ENCODE measurements around the gene POU2AF1.

Gene POU2AF1

DNA sequence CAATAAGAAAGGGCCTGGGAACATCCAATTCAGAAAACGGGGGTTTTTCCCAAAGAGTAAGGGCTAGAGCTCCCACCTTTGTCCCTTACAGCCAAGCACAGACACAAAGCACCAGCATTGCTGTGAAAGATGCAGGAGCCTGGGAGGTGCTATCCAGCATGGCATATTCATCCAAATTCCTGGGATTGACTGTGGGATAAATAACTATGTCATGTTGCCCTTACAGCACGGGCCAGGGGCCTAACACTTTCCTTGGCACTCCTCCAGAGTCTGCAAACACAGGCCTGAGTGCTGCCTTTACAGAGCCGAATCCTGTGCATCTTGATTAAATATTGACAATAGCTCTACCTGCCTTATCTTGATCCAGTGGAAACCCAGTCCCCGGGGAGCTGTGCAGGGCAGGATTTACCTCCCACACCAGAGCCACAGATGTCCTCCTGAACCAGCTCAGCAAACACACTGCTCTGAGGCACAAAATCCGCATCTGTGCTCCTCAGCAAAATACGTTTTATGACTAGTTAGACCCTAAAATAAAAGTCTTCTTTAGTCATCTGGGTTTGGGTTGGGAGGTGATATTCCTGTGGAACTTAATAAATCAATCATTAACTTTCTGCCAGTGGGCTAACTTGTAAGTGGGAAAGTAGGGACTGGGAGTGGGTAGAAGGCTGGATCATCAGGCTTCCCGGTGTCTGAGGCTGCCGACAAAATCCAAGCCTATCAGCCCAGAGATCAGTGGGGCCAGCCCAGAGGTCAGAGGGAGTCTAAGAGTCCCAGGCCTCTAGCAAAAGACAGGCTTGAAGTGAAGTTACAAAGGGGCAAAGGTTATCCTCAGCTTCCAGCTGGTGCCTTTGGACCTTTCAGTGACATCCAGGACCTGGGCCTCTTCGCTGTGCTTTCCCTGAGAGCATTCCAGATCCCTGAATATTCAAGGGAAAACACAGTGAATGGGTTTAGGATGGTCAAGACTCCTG, 44.3 kb downstream of the POU2AF1 start:
- Histone ChIP-seq H3K9ac (ENCODE audit: low read depth, low read length, poor library complexity, severe bottlenecking) (no peak overlapping the region), H3F3A (ENCODE audit: low read depth) (no peaks in the 10 kb centered on the region), H2AFZ (ENCODE audit: low read length) (no peak overlapping the region), H3K79me2 (ENCODE audit: insufficient read depth, low read length) (no peaks in the 10 kb centered on the region), H3K36me3 (ENCODE audit: insufficient read depth, low read length) (no peaks in the 10 kb centered on the region), H4K20me1 (ENCODE audit: insufficient read depth, low read length, poor library complexity, severe bottlenecking) (no peaks in the 10 kb centered on the region), H3K9me2 (replicated peaks; ENCODE audit: low read depth, low read length) (no peaks in the 10 kb centered on the region), H3K27me3 (ENCODE audit: insufficient read depth, low read length, poor library complexity, severe bottlenecking) (no peaks in the 10 kb centered on the region), H3K4me2 (ENCODE audit: low read depth, low read length, poor library complexity, severe bottlenecking) (no peak overlapping the region), H3K4me3 (ENCODE audit: low read length, poor library complexity, severe bottlenecking) (no peak overlapping the region), H3K4me1 (ENCODE audit: insufficient read depth, low read length, poor library complexity, severe bottlenecking) (no peaks in the 10 kb centered on the region), H3K9me3 (ENCODE audit: insufficient read depth, low read depth, low read length) (peaks cover 5% of the 10 kb centered on the region)
- no peak for TF ChIP-seq EZH2phosphoT487 (IDR thresholded peaks at IDR 0.05; ENCODE audit: borderline replicate concordance)
- TF ChIP-seq, protein P1, sequence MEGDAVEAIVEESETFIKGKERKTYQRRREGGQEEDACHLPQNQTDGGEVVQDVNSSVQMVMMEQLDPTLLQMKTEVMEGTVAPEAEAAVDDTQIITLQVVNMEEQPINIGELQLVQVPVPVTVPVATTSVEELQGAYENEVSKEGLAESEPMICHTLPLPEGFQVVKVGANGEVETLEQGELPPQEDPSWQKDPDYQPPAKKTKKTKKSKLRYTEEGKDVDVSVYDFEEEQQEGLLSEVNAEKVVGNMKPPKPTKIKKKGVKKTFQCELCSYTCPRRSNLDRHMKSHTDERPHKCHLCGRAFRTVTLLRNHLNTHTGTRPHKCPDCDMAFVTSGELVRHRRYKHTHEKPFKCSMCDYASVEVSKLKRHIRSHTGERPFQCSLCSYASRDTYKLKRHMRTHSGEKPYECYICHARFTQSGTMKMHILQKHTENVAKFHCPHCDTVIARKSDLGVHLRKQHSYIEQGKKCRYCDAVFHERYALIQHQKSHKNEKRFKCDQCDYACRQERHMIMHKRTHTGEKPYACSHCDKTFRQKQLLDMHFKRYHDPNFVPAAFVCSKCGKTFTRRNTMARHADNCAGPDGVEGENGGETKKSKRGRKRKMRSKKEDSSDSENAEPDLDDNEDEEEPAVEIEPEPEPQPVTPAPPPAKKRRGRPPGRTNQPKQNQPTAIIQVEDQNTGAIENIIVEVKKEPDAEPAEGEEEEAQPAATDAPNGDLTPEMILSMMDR (conservative IDR thresholded peaks at IDR 0.05; ENCODE audit: low read length) = no peak

DNA sequence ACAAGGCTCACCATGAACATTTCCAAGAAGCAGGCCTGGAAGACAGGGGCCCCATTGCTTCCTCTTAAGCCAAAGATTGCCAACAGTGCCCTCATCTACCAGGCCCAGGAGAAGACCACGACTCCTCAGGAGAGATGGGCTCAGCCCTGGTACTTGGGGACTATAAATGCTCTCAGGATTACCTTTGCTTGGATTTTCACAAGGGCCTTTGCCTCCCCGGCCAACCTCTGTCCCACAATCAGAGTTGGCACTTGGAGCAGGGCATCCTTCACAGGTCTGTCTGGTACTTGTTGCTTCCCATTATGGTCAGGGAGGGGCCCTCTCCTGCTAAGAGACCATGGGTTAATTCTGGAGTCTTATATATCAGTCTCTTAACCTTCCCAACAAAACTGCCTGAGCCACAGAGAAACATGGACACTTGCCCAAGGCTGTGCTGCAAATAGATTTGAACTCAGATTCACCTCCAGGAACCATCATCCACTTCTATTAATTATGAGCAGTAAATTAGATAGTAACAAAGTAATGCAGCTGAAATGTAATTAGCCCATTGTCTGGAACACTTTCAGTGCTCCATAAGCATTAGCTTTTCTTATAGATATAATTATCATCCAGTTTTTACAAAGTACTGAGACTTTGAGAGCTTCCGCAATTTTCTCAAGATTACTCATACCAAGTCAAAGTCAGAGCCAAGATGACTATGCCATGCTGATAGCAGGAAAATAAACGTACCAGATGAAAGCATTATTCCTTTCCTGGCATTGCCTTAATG, 47.2 kb downstream of the POU2AF1 start:
- no peaks in the 10 kb centered on the region for H3K27me3 ChIP-seq (ENCODE audit: insufficient read depth, low read length, poor library complexity, severe bottlenecking)
- H3K4me2 ChIP-seq (ENCODE audit: low read depth, low read length, poor library complexity, severe bottlenecking) = no peak overlapping the region
- no peaks in the 10 kb centered on the region for H3K79me2 ChIP-seq (ENCODE audit: insufficient read depth, low read length)
- no peaks in the 10 kb centered on the region for H3K4me1 ChIP-seq (ENCODE audit: insufficient read depth, low read length, poor library complexity, severe bottlenecking)
- no peaks in the 10 kb centered on the region for H3K9me2 ChIP-seq (replicated peaks; ENCODE audit: low read depth, low read length)
- H2AFZ ChIP-seq (ENCODE audit: low read length) = no peak overlapping the region
- H3K4me3 ChIP-seq (ENCODE audit: low read length, poor library complexity, severe bottlenecking) = no peak overlapping the region
- no peak for TF ChIP-seq EZH2phosphoT487 (IDR thresholded peaks at IDR 0.05; ENCODE audit: borderline replicate concordance)
- TF ChIP-seq, protein P1 (conservative IDR thresholded peaks at IDR 0.05; ENCODE audit: low read length) = no peak
- no peak overlapping the region for H3K9ac ChIP-seq (ENCODE audit: low read depth, low read length, poor library complexity, severe bottlenecking)
- no peaks in the 10 kb centered on the region for H3K9me3 ChIP-seq (ENCODE audit: insufficient read depth, low read depth, low read length)
- no peaks in the 10 kb centered on the region for H3F3A ChIP-seq (ENCODE audit: low read depth)
- no peaks in the 10 kb centered on the region for H3K36me3 ChIP-seq (ENCODE audit: insufficient read depth, low read length)
- no peaks in the 10 kb centered on the region for H4K20me1 ChIP-seq (ENCODE audit: insufficient read depth, low read length, poor library complexity, severe bottlenecking)

DNA sequence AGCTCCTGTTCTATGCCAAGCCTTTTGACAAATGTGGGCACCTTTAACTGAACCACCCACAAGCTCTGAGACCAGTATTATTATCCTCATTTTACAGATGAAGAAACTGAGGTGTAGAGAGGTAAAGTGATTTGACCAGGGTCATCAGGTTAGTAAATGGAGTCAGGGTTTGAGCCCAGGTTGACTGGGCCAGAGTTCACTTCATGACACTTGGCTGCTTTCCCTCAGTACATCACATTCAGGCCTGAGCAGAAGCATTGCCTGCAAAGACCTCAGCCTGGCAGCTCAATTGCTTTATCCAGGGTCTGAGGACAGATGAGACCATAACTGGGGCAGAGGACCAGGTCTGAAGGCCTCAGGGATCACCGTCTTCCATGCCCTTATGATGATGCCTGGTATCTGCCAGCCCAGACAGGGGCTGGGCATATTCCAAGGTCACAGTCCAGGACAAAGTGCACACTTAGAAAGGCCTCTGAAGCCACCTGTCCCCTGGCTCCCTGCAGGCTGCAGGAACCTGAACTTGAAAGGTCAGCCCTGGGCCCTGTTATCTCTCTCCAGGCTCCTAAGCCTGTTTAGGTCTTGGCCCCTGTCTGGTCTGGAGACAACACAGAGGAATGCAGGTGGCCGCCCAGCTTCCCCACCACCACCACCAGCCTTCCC, 48.7 kb downstream of the POU2AF1 start:
- no peak overlapping the region for H3K4me2 ChIP-seq (ENCODE audit: low read depth, low read length, poor library complexity, severe bottlenecking)
- H3F3A ChIP-seq (ENCODE audit: low read depth) = no peaks in the 10 kb centered on the region
- no peak overlapping the region for H3K9ac ChIP-seq (ENCODE audit: low read depth, low read length, poor library complexity, severe bottlenecking)
- no peaks in the 10 kb centered on the region for H3K79me2 ChIP-seq (ENCODE audit: insufficient read depth, low read length)
- H3K4me1 ChIP-seq (ENCODE audit: insufficient read depth, low read length, poor library complexity, severe bottlenecking) = no peaks in the 10 kb centered on the region
- H3K9me3 ChIP-seq (ENCODE audit: insufficient read depth, low read depth, low read length) = no peaks in the 10 kb centered on the region
- no peaks in the 10 kb centered on the region for H3K36me3 ChIP-seq (ENCODE audit: insufficient read depth, low read length)
- H3K27me3 ChIP-seq (ENCODE audit: insufficient read depth, low read length, poor library complexity, severe bottlenecking) = no peaks in the 10 kb centered on the region
- H4K20me1 ChIP-seq (ENCODE audit: insufficient read depth, low read length, poor library complexity, severe bottlenecking) = no peaks in the 10 kb centered on the region
- H2AFZ ChIP-seq (ENCODE audit: low read length) = no peak overlapping the region
- TF ChIP-seq EZH2phosphoT487 (IDR thresholded peaks at IDR 0.05; ENCODE audit: borderline replicate concordance) = no peak
- TF ChIP-seq, protein P1 (conservative IDR thresholded peaks at IDR 0.05; ENCODE audit: low read length) = no peak
- no peaks in the 10 kb centered on the region for H3K9me2 ChIP-seq (replicated peaks; ENCODE audit: low read depth, low read length)
- no peak overlapping the region for H3K4me3 ChIP-seq (ENCODE audit: low read length, poor library complexity, severe bottlenecking)
